Loucy (cell line): ENCODE measurements around the gene KPRP.

Experiments used
- H2AFZ ChIP-seq: fragments of 200-600 bp; sonication (generic); 2 replicates; pipeline ENCODE4 v1.6.0; 2016; ENCODE audit warnings: antibody characterized with exemption, mild to moderate bottlenecking, low read length, moderate library complexity
- H3F3A ChIP-seq: fragments of 200-600 bp; 2 replicates; pipeline ENCODE4 v1.6.0; 2016; ENCODE audit warnings: antibody characterized with exemption, low read depth, mild to moderate bottlenecking
- H3K27me3 ChIP-seq: fragments of 200-600 bp; sonication (generic); 2 replicates; pipeline ENCODE4 v1.6.1; 2014; ENCODE audit warnings: low read length, mild to moderate bottlenecking; ENCODE audit not compliant: insufficient read depth, poor library complexity, severe bottlenecking
- H3K36me3 ChIP-seq: fragments of 200-600 bp; sonication (generic); 2 replicates; pipeline ENCODE4 v1.6.1; 2016; ENCODE audit warnings: low read length; ENCODE audit not compliant: insufficient read depth
- H3K4me1 ChIP-seq: fragments of 200-600 bp; sonication (generic); 2 replicates; pipeline ENCODE4 v1.5.1; 2014; ENCODE audit warnings: low read length, mild to moderate bottlenecking; ENCODE audit not compliant: insufficient read depth, poor library complexity, severe bottlenecking
- H3K4me2 ChIP-seq: fragments of 200-600 bp; sonication (generic); 2 replicates; pipeline ENCODE4 v1.6.0; 2014; ENCODE audit warnings: antibody characterized with exemption, low read length, low read depth, mild to moderate bottlenecking; ENCODE audit not compliant: poor library complexity, severe bottlenecking
- H3K4me3 ChIP-seq: fragments of 200-600 bp; sonication (generic); 2 replicates; pipeline ENCODE4 v1.5.1; 2014; ENCODE audit warnings: low read length, mild to moderate bottlenecking, mixed read lengths; ENCODE audit not compliant: poor library complexity, severe bottlenecking
- H3K79me2 ChIP-seq: fragments of 200-600 bp; sonication (generic); 2 replicates; pipeline ENCODE4 v1.6.1; 2014; ENCODE audit warnings: low read length; ENCODE audit not compliant: insufficient read depth
- H3K9ac ChIP-seq: fragments of 200-600 bp; sonication (generic); 2 replicates; pipeline ENCODE4 v1.6.0; 2014; ENCODE audit warnings: mild to moderate bottlenecking, low read depth, low read length, moderate library complexity; ENCODE audit not compliant: poor library complexity, severe bottlenecking
- H3K9me2 ChIP-seq: fragments of 200-600 bp; sonication (generic); replicated peaks from 2 replicates; pipeline ENCODE4 v1.6.1; 2016; ENCODE audit warnings: low read depth, low read length, mixed read lengths
- H3K9me3 ChIP-seq: fragments of 200-600 bp; sonication (generic); 2 replicates; pipeline ENCODE4 v1.6.1; 2014; ENCODE audit warnings: mild to moderate bottlenecking, antibody characterized with exemption, low read length, low read depth; ENCODE audit not compliant: insufficient read depth
- H4K20me1 ChIP-seq: fragments of 200-600 bp; sonication (generic); 2 replicates; pipeline ENCODE4 v1.6.0; 2014; ENCODE audit warnings: antibody characterized with exemption, low read length, mild to moderate bottlenecking; ENCODE audit not compliant: insufficient read depth, poor library complexity, severe bottlenecking
- EZH2phosphoT487 ChIP-seq: fragments of 200-600 bp; IDR thresholded peaks from 2 replicates; pipeline ENCODE4 v1.6.1; 2018; ENCODE audit warnings: antibody characterized with exemption, mild to moderate bottlenecking, moderate library complexity, borderline replicate concordance
- TF ChIP-seq, protein P1 (sequence below): fragments of 200-600 bp; sonication (generic); conservative IDR thresholded peaks from 2 replicates; pipeline ENCODE4 v1.5.1; 2014; ENCODE audit warnings: mild to moderate bottlenecking, antibody characterized with exemption, low read length

Gene KPRP

DNA sequence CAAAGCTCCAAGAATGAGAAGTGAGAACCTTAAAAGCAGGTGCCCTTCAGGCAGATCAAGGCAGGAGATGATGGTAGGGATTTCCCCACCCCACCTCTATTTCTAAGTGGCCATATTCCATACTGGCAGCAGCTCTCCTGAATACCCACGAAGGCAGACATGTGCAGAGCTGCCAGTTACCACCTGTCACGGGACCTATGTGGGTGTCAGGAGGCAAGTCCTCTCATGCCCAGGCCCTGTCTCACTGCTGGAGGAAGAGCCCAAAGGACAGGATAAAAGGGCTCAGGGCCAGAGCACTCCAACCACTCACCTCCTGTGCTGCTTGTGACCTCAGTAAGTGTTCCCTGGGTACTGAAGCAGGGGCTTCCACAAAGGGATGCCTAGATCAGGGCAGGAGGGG is 53.2 kb downstream of the KPRP start:
- Histone ChIP-seq H3K36me3 (no peaks in the 10 kb centered on the region), H3K4me1 (no peaks in the 10 kb centered on the region), H3K27me3 (no peaks in the 10 kb centered on the region), H3F3A (no peaks in the 10 kb centered on the region), H4K20me1 (no peaks in the 10 kb centered on the region), H3K4me2 (no peak overlapping the region), H3K9me2 (no peaks in the 10 kb centered on the region), H2AFZ (no peak overlapping the region), H3K9me3 (no peaks in the 10 kb centered on the region), H3K4me3 (no peak overlapping the region), H3K9ac (no peak overlapping the region), H3K79me2 (no peaks in the 10 kb centered on the region)
- TF ChIP-seq, protein P1, sequence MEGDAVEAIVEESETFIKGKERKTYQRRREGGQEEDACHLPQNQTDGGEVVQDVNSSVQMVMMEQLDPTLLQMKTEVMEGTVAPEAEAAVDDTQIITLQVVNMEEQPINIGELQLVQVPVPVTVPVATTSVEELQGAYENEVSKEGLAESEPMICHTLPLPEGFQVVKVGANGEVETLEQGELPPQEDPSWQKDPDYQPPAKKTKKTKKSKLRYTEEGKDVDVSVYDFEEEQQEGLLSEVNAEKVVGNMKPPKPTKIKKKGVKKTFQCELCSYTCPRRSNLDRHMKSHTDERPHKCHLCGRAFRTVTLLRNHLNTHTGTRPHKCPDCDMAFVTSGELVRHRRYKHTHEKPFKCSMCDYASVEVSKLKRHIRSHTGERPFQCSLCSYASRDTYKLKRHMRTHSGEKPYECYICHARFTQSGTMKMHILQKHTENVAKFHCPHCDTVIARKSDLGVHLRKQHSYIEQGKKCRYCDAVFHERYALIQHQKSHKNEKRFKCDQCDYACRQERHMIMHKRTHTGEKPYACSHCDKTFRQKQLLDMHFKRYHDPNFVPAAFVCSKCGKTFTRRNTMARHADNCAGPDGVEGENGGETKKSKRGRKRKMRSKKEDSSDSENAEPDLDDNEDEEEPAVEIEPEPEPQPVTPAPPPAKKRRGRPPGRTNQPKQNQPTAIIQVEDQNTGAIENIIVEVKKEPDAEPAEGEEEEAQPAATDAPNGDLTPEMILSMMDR = no peak
- no peak for TF ChIP-seq EZH2phosphoT487
